DMS114 treated with DMSO at 0.1 percent for 48 hours (cell line): ENCODE measurements around the gene NME5.

ENCODE experiments used
- DNase-seq: peaks from one replicate; lab custom pipeline; 2025; ENCODE audit not compliant: unreplicated experiment; lab: John Stamatoyannopoulos, UW

Gene NME5

GRCh38 chr5:138140268-138140667, 1.0 kb upstream of the NME5 start:
- DNase-seq = no peak

- DNase-seq = no peak
These were observed 508 bp upstream of the NME5 start for GRCh38 chr5:138139781-138140090.

- DNase-seq = no peak
These were observed 6.7 kb downstream of the NME5 start for GRCh38 chr5:138132543-138132942.

GRCh38 chr5:138129347-138129746, 9.9 kb downstream of the NME5 start:
- DNase-seq = no peak

GRCh38 chr5:138128334-138128733, 10.9 kb downstream of the NME5 start:
- DNase-seq = no peak

GRCh38 chr5:138115254-138115653, 24.0 kb downstream of the NME5 start:
- DNase-seq = no peak

- no peak for DNase-seq
These were observed 27.3 kb downstream of the NME5 start for GRCh38 chr5:138111937-138112336.

- DNase-seq = no peak
These were observed 28.0 kb downstream of the NME5 start for GRCh38 chr5:138111181-138111580.

- DNase-seq = no peak
These were observed 28.8 kb downstream of the NME5 start for GRCh38 chr5:138110266-138110963.

GRCh38 chr5:138109463-138110265, 29.6 kb downstream of the NME5 start:
- DNase-seq = no peak

GRCh38 chr5:138107213-138107612, 32.0 kb downstream of the NME5 start:
- no peak for DNase-seq

- no peak for DNase-seq
These were observed 33.5 kb downstream of the NME5 start for GRCh38 chr5:138105709-138106108.

- no peak for DNase-seq
These were observed 36.0 kb downstream of the NME5 start for GRCh38 chr5:138103319-138103637.

GRCh38 chr5:138102454-138103318, 36.5 kb downstream of the NME5 start:
- DNase-seq = no peak

- no peak for DNase-seq
These were observed 42.0 kb downstream of the NME5 start for GRCh38 chr5:138096997-138097828.

GRCh38 chr5:138096363-138096762, 42.9 kb downstream of the NME5 start:
- no peak for DNase-seq

- DNase-seq = no peak
These were observed 43.9 kb downstream of the NME5 start for GRCh38 chr5:138095100-138095907.

GRCh38 chr5:138093036-138093435, 46.2 kb downstream of the NME5 start:
- DNase-seq = no peak

GRCh38 chr5:138092301-138092700, 46.9 kb downstream of the NME5 start:
- DNase-seq = no peak

- no peak for DNase-seq
These were observed 47.5 kb downstream of the NME5 start for GRCh38 chr5:138091685-138092084.
